HepG2 (cell line): ENCODE measurements around the gene SULT4A1. TPM values are rescaled to one million over a fixed set of nuclear protein-coding genes. Genes with fewer than 3 reads are reported as not detected.
A peak's percentile ranks its signal among the peaks of the same experiment; 100 is the strongest.

Experiments used
- AGO1 ChIP-seq: fragments of 200-400 bp; formaldehyde crosslinking; IDR thresholded peaks from 2 replicates; pipeline ENCODE4 v1.6.1; 2017; ENCODE audit warnings: mild to moderate bottlenecking, low read depth, low read length, moderate library complexity; ENCODE audit not compliant: poor library complexity, severe bottlenecking
- CREBL2 ChIP-seq: sonication (generic); formaldehyde crosslinking; IDR thresholded peaks from 2 replicates; pipeline ENCODE4 v1.8.1; 2023; ENCODE audit warnings: missing genetic modification reagents, mild to moderate bottlenecking, borderline replicate concordance
- E2F5 ChIP-seq: sonication (generic); formaldehyde crosslinking; conservative IDR thresholded peaks from 2 replicates; pipeline ENCODE4 v1.4.0; 2020; ENCODE audit warnings: missing genetic modification reagents
- ELK4 ChIP-seq: sonication (generic); formaldehyde crosslinking; IDR thresholded peaks from 2 replicates; pipeline ENCODE4 v1.9.0; 2021; ENCODE audit warnings: missing genetic modification reagents, borderline replicate concordance
- IRF9 ChIP-seq: sonication (generic); formaldehyde crosslinking; IDR thresholded peaks from 2 replicates; pipeline ENCODE4 v1.8.0; 2022; ENCODE audit warnings: missing genetic modification reagents, mild to moderate bottlenecking, borderline replicate concordance
- KMT2A ChIP-seq: sonication (generic); formaldehyde crosslinking; IDR thresholded peaks from 2 replicates; pipeline ENCODE4 v1.4.0; 2020; ENCODE audit warnings: missing genetic modification reagents
- NAIF1 ChIP-seq: sonication (generic); formaldehyde crosslinking; IDR thresholded peaks from 2 replicates; pipeline ENCODE4 v1.5.0; 2020; ENCODE audit warnings: mild to moderate bottlenecking, missing genetic modification reagents, borderline replicate concordance
- PHB2 ChIP-seq: fragments of 450-650 bp; IDR thresholded peaks from 2 replicates; pipeline ENCODE4 v1.6.1; 2018; ENCODE audit not compliant: partially characterized antibody
- RCOR2 ChIP-seq: IDR thresholded peaks from 2 replicates; pipeline ENCODE4 v1.6.1; 2016; ENCODE audit warnings: missing biosample characterization, missing genetic modification reagents
- SOX6 ChIP-seq, 2 experiments: fragments of 450-650 bp in 1 of 2; sonication (generic) in 1 of 2; formaldehyde crosslinking in 1 of 2; IDR thresholded peaks; 2 replicates each; pipeline versions ENCODE4 v1.4.0 to v1.6.1; 2017 to 2020; ENCODE audit warnings: antibody characterized with exemption in 1 of 2, mild to moderate bottlenecking in 1 of 2, missing genetic modification reagents in 1 of 2
- ZBTB43 ChIP-seq: sonication (generic); formaldehyde crosslinking; conservative IDR thresholded peaks from 2 replicates; pipeline ENCODE4 v1.4.0; 2020; ENCODE audit warnings: missing genetic modification reagents
- ZMYM3 ChIP-seq: sonication (generic); formaldehyde crosslinking; IDR thresholded peaks from 2 replicates; pipeline ENCODE4 v1.5.1; 2020; ENCODE audit warnings: mild to moderate bottlenecking, missing genetic modification reagents
- ZNF138 ChIP-seq: sonication (generic); formaldehyde crosslinking; IDR thresholded peaks from 2 replicates; pipeline ENCODE4 v1.5.0; 2020; ENCODE audit warnings: mild to moderate bottlenecking, low read depth, missing genetic modification reagents
- ZNF530 ChIP-seq: sonication (generic); formaldehyde crosslinking; IDR thresholded peaks from 2 replicates; pipeline ENCODE4 v1.5.0; 2020; ENCODE audit warnings: low read depth, mild to moderate bottlenecking, missing genetic modification reagents
- ZNF549 ChIP-seq: sonication (generic); formaldehyde crosslinking; IDR thresholded peaks from 2 replicates; pipeline ENCODE4 v1.5.0; 2020; ENCODE audit warnings: missing genetic modification reagents
- ZNF552 ChIP-seq: sonication (generic); formaldehyde crosslinking; IDR thresholded peaks from 2 replicates; pipeline ENCODE4 v1.9.0; 2022; ENCODE audit warnings: missing genetic modification reagents, mild to moderate bottlenecking, borderline replicate concordance
- ZNF574 ChIP-seq: sonication (generic); formaldehyde crosslinking; IDR thresholded peaks from 2 replicates; pipeline ENCODE4 v1.4.0; 2020; ENCODE audit warnings: missing genetic modification reagents
- ZNF691 ChIP-seq: sonication (generic); formaldehyde crosslinking; IDR thresholded peaks from 2 replicates; pipeline ENCODE4 v1.4.0; 2020; ENCODE audit warnings: missing genetic modification reagents, low read depth, mild to moderate bottlenecking, borderline replicate concordance
- ZSCAN12 ChIP-seq: sonication (generic); formaldehyde crosslinking; IDR thresholded peaks from 2 replicates; pipeline ENCODE4 v1.9.0; 2021; ENCODE audit warnings: mild to moderate bottlenecking, missing genetic modification reagents
- polyA plus RNA-seq, 8 experiments: library from polyadenylated mRNA; depleted of rRNA in 3 of 8; stranded (reverse) in 7 of 8; unstranded in 1 of 8; fragments of >200 nt; fragmentation: Illumina TruSeq in 4 of 8; extraction: Trizol in 4 of 8; gene quantifications; 2 replicates each; pipeline versions ENCODE4 v1.2.1 to v1.2.3, GENCODE V29; 2011 to 2016; ENCODE audit warnings: low read depth in 4 of 8, missing spikeins in 1 of 8, mixed read lengths in 1 of 8; ENCODE audit not compliant: insufficient read depth in 1 of 8
- total RNA-seq, 5 experiments: library from RNA; depleted of rRNA; stranded (reverse); fragments of >200 nt; fragmentation: Illumina TruSeq; extraction: Trizol; gene quantifications; 2 replicates each; pipeline ENCODE4 v1.2.3, GENCODE V29; 2016; ENCODE audit warnings: low read depth in 1 of 5

SULT4A1 gene
- total and polyA plus RNA-seq, 2 of the 13 experiments (the other 11 are each of a cell fraction or from before 2014, with no cell fraction given), result not detected

GRCh38 chr22:43867839-43868635, 5.7 kb upstream of the SULT4A1 start (continued):
- TF ChIP-seq ZNF574 (peak; percentile 68), SOX6 (IDR thresholded peaks at IDR 0.05) (no peak), SOX6 (CRISPR knock-in tag; IDR thresholded peaks at IDR 0.05) (no peak), E2F5 (CRISPR knock-in tag) (no peak), ELK4 (CRISPR knock-in tag) (no peak), ZNF691 (CRISPR knock-in tag) (no peak), ZBTB43 (CRISPR knock-in tag) (peak; percentile 82; the same call in 1 of the 2 replicates), CREBL2 (CRISPR knock-in tag) (no peak), ZSCAN12 (peak; percentile 98), ZNF530 (CRISPR knock-in tag) (no peak), ZMYM3 (CRISPR knock-in tag) (no peak), RCOR2 (CRISPR knock-in tag) (no peak), AGO1 (no peak), IRF9 (CRISPR knock-in tag) (no peak), ZNF138 (CRISPR knock-in tag) (no peak), KMT2A (CRISPR knock-in tag) (no peak), NAIF1 (CRISPR knock-in tag) (no peak), PHB2 (no peak), ZNF549 (no peak), ZNF552 (no peak)
